H9 (cell line): ENCODE measurements around the gene EEF1AKMT2. TPM values are rescaled to one million over a fixed set of nuclear protein-coding genes. Genes with fewer than 3 reads are reported as not detected.

Experiments used
- DNase-seq: peaks from one replicate; pipeline ENCODE4 v3.0.0-alpha.2; 2017
- H2AFZ ChIP-seq: one replicate; pipeline ENCODE4 v1.6.1; 2013; ENCODE audit warnings: mild to moderate bottlenecking, low read length, control low read depth, moderate library complexity
- H2AK5ac ChIP-seq: 2 replicates; pipeline ENCODE4 v1.6.1; 2013; ENCODE audit warnings: low read length, control low read depth, mixed read lengths; ENCODE audit not compliant: insufficient read length
- H2BK120ac ChIP-seq: one replicate; pipeline ENCODE4 v1.6.1; 2013; ENCODE audit warnings: low read depth, mild to moderate bottlenecking, low read length, control low read depth, inconsistent platforms; ENCODE audit not compliant: poor library complexity, severe bottlenecking
- H2BK12ac ChIP-seq: 2 replicates; pipeline ENCODE4 v1.6.1; 2013; ENCODE audit warnings: low read length, control low read depth, mixed read lengths, low read depth; ENCODE audit not compliant: insufficient read length
- H2BK15ac ChIP-seq: 2 replicates; pipeline ENCODE4 v1.6.1; 2013; ENCODE audit warnings: low read depth, low read length, control low read depth
- H2BK20ac ChIP-seq: one replicate; pipeline ENCODE4 v1.6.1; 2013; ENCODE audit warnings: low read depth, mild to moderate bottlenecking, low read length, control low read depth, inconsistent platforms; ENCODE audit not compliant: poor library complexity, severe bottlenecking
- H2BK5ac ChIP-seq: 2 replicates; pipeline ENCODE4 v1.6.1; 2013; ENCODE audit warnings: low read length, control low read depth, mixed read lengths; ENCODE audit not compliant: insufficient read length
- H3K14ac ChIP-seq: 2 replicates; pipeline ENCODE4 v1.6.1; 2013; ENCODE audit warnings: low read length, control low read depth; ENCODE audit not compliant: insufficient read depth
- H3K18ac ChIP-seq: 2 replicates; pipeline ENCODE4 v1.6.1; 2013; ENCODE audit warnings: low read depth, mild to moderate bottlenecking, mixed read lengths, low read length, control low read depth; ENCODE audit not compliant: insufficient read length
- H3K23ac ChIP-seq: 2 replicates; pipeline ENCODE4 v1.6.1; 2013; ENCODE audit warnings: low read length, control low read depth, mixed read lengths, low read depth; ENCODE audit not compliant: insufficient read length
- H3K23me2 ChIP-seq: 2 replicates; pipeline ENCODE4 v1.6.1; 2013; ENCODE audit warnings: low read depth, mild to moderate bottlenecking, mixed read lengths, low read length, control low read depth; ENCODE audit not compliant: insufficient read length, poor library complexity, severe bottlenecking
- H3K27ac ChIP-seq: 2 replicates; pipeline ENCODE4 v1.5.1; 2013; ENCODE audit warnings: low read length, control low read depth, mixed read lengths, low read depth; ENCODE audit not compliant: insufficient read length
- H3K27me3 ChIP-seq: 2 replicates; pipeline ENCODE4 v1.6.1; 2013; ENCODE audit warnings: low read length, control low read depth, inconsistent platforms; ENCODE audit not compliant: insufficient read depth
- H3K4ac ChIP-seq: 2 replicates; pipeline ENCODE4 v1.6.1; 2013; ENCODE audit warnings: low read depth, mild to moderate bottlenecking, control low read depth, inconsistent platforms, low read length, moderate library complexity
- H3K4me1 ChIP-seq: 2 replicates; pipeline ENCODE4 v1.6.1; 2013; ENCODE audit warnings: low read length, control low read depth, inconsistent platforms; ENCODE audit not compliant: insufficient read depth
- H3K4me2 ChIP-seq: 2 replicates; pipeline ENCODE4 v1.6.1; 2013; ENCODE audit warnings: low read length, control low read depth, mixed read lengths; ENCODE audit not compliant: insufficient read length, insufficient read depth
- H3K56ac ChIP-seq: 2 replicates; pipeline ENCODE4 v1.6.1; 2013; ENCODE audit warnings: low read depth, mild to moderate bottlenecking, mixed read lengths, low read length, control low read depth; ENCODE audit not compliant: insufficient read length
- H3K79me1 ChIP-seq: 2 replicates; pipeline ENCODE4 v1.6.1; 2013; ENCODE audit warnings: low read depth, mild to moderate bottlenecking, moderate library complexity, low read length, control low read depth, inconsistent platforms; ENCODE audit not compliant: insufficient read depth, poor library complexity, severe bottlenecking
- H3K79me2 ChIP-seq: 2 replicates; pipeline ENCODE4 v1.6.1; 2013; ENCODE audit warnings: low read length, control low read depth, inconsistent platforms; ENCODE audit not compliant: insufficient read depth
- H3K9ac ChIP-seq: 2 replicates; pipeline ENCODE4 v1.6.1; 2013; ENCODE audit warnings: low read length, control low read depth, mixed read lengths; ENCODE audit not compliant: insufficient read length; ENCODE audit errors: extremely low read depth
- H3K9me3 ChIP-seq: one replicate; pipeline ENCODE4 v1.6.1; 2013; ENCODE audit warnings: low read depth, low read length, inconsistent platforms; ENCODE audit not compliant: control insufficient read depth
- H3T11ph ChIP-seq: one replicate; pipeline ENCODE4 v1.6.1; 2013; ENCODE audit warnings: mild to moderate bottlenecking, low read length, control low read depth, inconsistent platforms
- H4K20me1 ChIP-seq: one replicate; pipeline ENCODE4 v1.6.1; 2013; ENCODE audit not compliant: control insufficient read depth, insufficient read length, insufficient read depth
- H4K5ac ChIP-seq: 2 replicates; pipeline ENCODE4 v1.6.1; 2013; ENCODE audit warnings: low read depth, mild to moderate bottlenecking, mixed read lengths, low read length, control low read depth; ENCODE audit not compliant: insufficient read length
- H4K8ac ChIP-seq: replicated peaks from 2 replicates; pipeline ENCODE4 v1.6.1; 2013; ENCODE audit warnings: low read length, control low read depth, mixed read lengths, low read depth; ENCODE audit not compliant: insufficient read length
- H4K91ac ChIP-seq: 2 replicates; pipeline ENCODE4 v1.6.1; 2013; ENCODE audit warnings: low read depth, mild to moderate bottlenecking, moderate library complexity, mixed read lengths, low read length, control low read depth; ENCODE audit not compliant: insufficient read length
- H3K27ac Mint-ChIP-seq, 3 experiments: 2 replicates in 2 of 3; 3 replicates in 1 of 3; pipeline ENCODE4 v1.8.0; 2020 to 2021; ENCODE audit warnings: mixed read lengths in 3 of 3, mild to moderate bottlenecking in 1 of 3, moderate library complexity in 1 of 3
- H3K27me3 Mint-ChIP-seq: 2 replicates; pipeline ENCODE4 v1.8.0; 2021; ENCODE audit warnings: low read depth, mild to moderate bottlenecking, moderate library complexity, mixed read lengths
- H3K36me3 Mint-ChIP-seq, 3 experiments: 2 replicates in 2 of 3; 3 replicates in 1 of 3; pipeline ENCODE4 v1.8.0; 2020 to 2021; ENCODE audit warnings: low read depth in 3 of 3, mixed read lengths in 3 of 3; ENCODE audit not compliant: insufficient read depth in 1 of 3
- H3K4me1 Mint-ChIP-seq, 2 experiments: 2 replicates each; pipeline ENCODE4 v1.8.0; 2020; ENCODE audit warnings: mixed read lengths in 2 of 2
- H3K4me3 Mint-ChIP-seq, 2 experiments: 2 replicates in 1 of 2; 3 replicates in 1 of 2; pipeline ENCODE4 v1.8.0; 2020 to 2021; ENCODE audit warnings: mild to moderate bottlenecking in 2 of 2, mixed read lengths in 2 of 2, moderate library complexity in 1 of 2
- H3K9me3 Mint-ChIP-seq, 2 experiments: 2 replicates in 1 of 2; 3 replicates in 1 of 2; pipeline ENCODE4 v1.8.0; 2020; ENCODE audit warnings: mild to moderate bottlenecking in 2 of 2, mixed read lengths in 2 of 2, moderate library complexity in 1 of 2
- WGBS: extraction: QIAGEN DNeasy Blood & Tissue Kit; methylation state at CpG from one replicate; pipeline ENCODE4 v1.1.7; 2013; ENCODE audit warnings: missing lambda C conversion rate, low lambda C conversion rate, mixed read lengths; ENCODE audit not compliant: insufficient read length; ENCODE audit errors: extremely low coverage; 5-methylcytosine and 5-hydroxymethylcytosine counted together
- total RNA-seq: library from RNA; stranded (reverse); gene quantifications from 2 replicates; pipeline ENCODE4 v1.2.1, GENCODE V29; 2021
- TF ChIP-seq, protein P1 (sequence below): fragments of 200-600 bp; sonication (generic); conservative IDR thresholded peaks from 3 replicates; pipeline ENCODE4 v1.8.0; 2021; ENCODE audit warnings: antibody characterized with exemption, mild to moderate bottlenecking

EEF1AKMT2 gene
- total RNA-seq, 1 experiment from 2014 or later: 19.0 TPM

- peak overlapping the region in 1 of 3 experiments; percentile 82; a peak in 1 of 7 replicates for H3K27ac Mint-ChIP-seq
Measured at GRCh38 chr10:124725171-124725631, 66.5 kb downstream of the EEF1AKMT2 start.

More at GRCh38 chr10:124725171-124725631, 66.5 kb downstream of the EEF1AKMT2 start:
- H2BK120ac ChIP-seq: no peak overlapping the region
- H2BK12ac ChIP-seq: no peak overlapping the region
- no peak overlapping the region for H2BK5ac ChIP-seq
- Mint-ChIP-seq H3K4me3 (no peak overlapping the region), H3K9me3 (no peaks in the 10 kb centered on the region), H3K36me3 (no peaks in the 10 kb centered on the region; a peak in 1 of 7 replicates), H3K27me3 (no peaks in the 10 kb centered on the region), H3K4me1 (peaks cover 25 to 37% of the 10 kb centered on the region in 2 experiments)
- H3K9ac ChIP-seq: no peak overlapping the region
- no peaks in the 10 kb centered on the region for H3K23me2 ChIP-seq
- H3K14ac ChIP-seq: no peak overlapping the region
- no peak overlapping the region for H2BK15ac ChIP-seq
- H4K20me1 ChIP-seq: no peaks in the 10 kb centered on the region
- H3K27ac ChIP-seq: no peak overlapping the region
- H3K79me1 ChIP-seq: no peaks in the 10 kb centered on the region
- H3K79me2 ChIP-seq: no peaks in the 10 kb centered on the region
- no peaks in the 10 kb centered on the region for H3K4me1 ChIP-seq
- no peak overlapping the region for H3K56ac ChIP-seq
- TF ChIP-seq, protein P1, sequence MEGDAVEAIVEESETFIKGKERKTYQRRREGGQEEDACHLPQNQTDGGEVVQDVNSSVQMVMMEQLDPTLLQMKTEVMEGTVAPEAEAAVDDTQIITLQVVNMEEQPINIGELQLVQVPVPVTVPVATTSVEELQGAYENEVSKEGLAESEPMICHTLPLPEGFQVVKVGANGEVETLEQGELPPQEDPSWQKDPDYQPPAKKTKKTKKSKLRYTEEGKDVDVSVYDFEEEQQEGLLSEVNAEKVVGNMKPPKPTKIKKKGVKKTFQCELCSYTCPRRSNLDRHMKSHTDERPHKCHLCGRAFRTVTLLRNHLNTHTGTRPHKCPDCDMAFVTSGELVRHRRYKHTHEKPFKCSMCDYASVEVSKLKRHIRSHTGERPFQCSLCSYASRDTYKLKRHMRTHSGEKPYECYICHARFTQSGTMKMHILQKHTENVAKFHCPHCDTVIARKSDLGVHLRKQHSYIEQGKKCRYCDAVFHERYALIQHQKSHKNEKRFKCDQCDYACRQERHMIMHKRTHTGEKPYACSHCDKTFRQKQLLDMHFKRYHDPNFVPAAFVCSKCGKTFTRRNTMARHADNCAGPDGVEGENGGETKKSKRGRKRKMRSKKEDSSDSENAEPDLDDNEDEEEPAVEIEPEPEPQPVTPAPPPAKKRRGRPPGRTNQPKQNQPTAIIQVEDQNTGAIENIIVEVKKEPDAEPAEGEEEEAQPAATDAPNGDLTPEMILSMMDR: no peak
- H3K27me3 ChIP-seq: no peaks in the 10 kb centered on the region
- H2AK5ac ChIP-seq: no peak overlapping the region
- no peak overlapping the region for H2BK20ac ChIP-seq
- WGBS: no CpG with 5 or more reads among the region's 9 CpGs
- DNase-seq: no peak
- H4K91ac ChIP-seq: no peak overlapping the region
- no peak overlapping the region for H3K4ac ChIP-seq
- H3K23ac ChIP-seq: no peak overlapping the region
- no peak overlapping the region for H2AFZ ChIP-seq
- H3K18ac ChIP-seq: no peak overlapping the region
- no peak overlapping the region for H4K5ac ChIP-seq
- no peak overlapping the region for H3T11ph ChIP-seq
- no peaks in the 10 kb centered on the region for H3K9me3 ChIP-seq
- no peak overlapping the region for H3K4me2 ChIP-seq
- no peak overlapping the region for H4K8ac ChIP-seq
